CD4-positive, alpha-beta memory T cell (primary cell): Measurements from ENCODE around the gene KRT71. TPM values are rescaled to one million over a fixed set of nuclear protein-coding genes. Genes with fewer than 3 reads are reported as not detected.

ENCODE experiments used
- CTCF ChIA-PET: fragments of 350-600 bp; sonication (Branson Sonifier 250); formaldehyde crosslinking; loops from one replicate; lab custom pipeline; 2021; ENCODE audit warnings: inconsistent platforms; ENCODE audit not compliant: partially characterized antibody; lab: Charles Lee
- POLR2A ChIA-PET: fragments of 350-600 bp; sonication (Branson Sonifier 250); formaldehyde crosslinking; loops from one replicate; lab custom pipeline; 2021; ENCODE audit not compliant: partially characterized antibody; lab: Charles Lee
- DNase-seq, 5 donors: peaks; one replicate each; pipeline versions ENCODE4 v3.0.0 to v3.0.0-alpha.2; 2020 to 2022; ENCODE audit warnings: mixed read lengths in 1 of 5
- H3K27ac ChIP-seq: one replicate; pipeline ENCODE4 v1.7.0; 2013; ENCODE audit warnings: low read depth, low read length
- H3K27me3 ChIP-seq: 2 replicates; pipeline ENCODE4 v1.7.0; 2013; ENCODE audit warnings: mild to moderate bottlenecking, low read length, moderate library complexity; ENCODE audit not compliant: insufficient read depth
- H3K36me3 ChIP-seq: 2 replicates; pipeline ENCODE4 v1.7.0; 2013; ENCODE audit warnings: mild to moderate bottlenecking, low read length, moderate library complexity; ENCODE audit not compliant: insufficient read depth
- H3K4me1 ChIP-seq: 2 replicates; pipeline ENCODE4 v1.7.0; 2013; ENCODE audit warnings: mild to moderate bottlenecking, low read length, moderate library complexity; ENCODE audit not compliant: insufficient read depth
- H3K4me3 ChIP-seq, 2 donors: one replicate each; pipeline ENCODE4 v1.7.0; 2013; ENCODE audit warnings: low read length in 2 of 2, mild to moderate bottlenecking in 1 of 2
- H3K9me3 ChIP-seq, 2 donors: one replicate each; pipeline ENCODE4 v1.7.0; 2013; ENCODE audit warnings: low read length in 2 of 2, control low read depth in 1 of 2; ENCODE audit not compliant: control insufficient read depth in 1 of 2
- H3K27ac Mint-ChIP-seq, 7 donors: one replicate each; pipeline ENCODE4 v1.8.0; 2020 to 2021; ENCODE audit warnings: mixed read lengths in 7 of 7, mild to moderate bottlenecking in 6 of 7, inconsistent platforms in 3 of 7, moderate library complexity in 3 of 7
- H3K27me3 Mint-ChIP-seq, 2 donors: one replicate each; pipeline ENCODE4 v1.8.0; 2020 to 2021; ENCODE audit warnings: mixed read lengths in 2 of 2
- H3K36me3 Mint-ChIP-seq, 2 donors: one replicate each; pipeline ENCODE4 v1.8.0; 2020 to 2021; ENCODE audit warnings: mixed read lengths in 2 of 2, inconsistent platforms in 1 of 2, mild to moderate bottlenecking in 1 of 2
- H3K4me1 Mint-ChIP-seq, 4 donors: one replicate each; pipeline ENCODE4 v1.8.0; 2020 to 2021; ENCODE audit warnings: mixed read lengths in 4 of 4, mild to moderate bottlenecking in 1 of 4
- H3K4me3 Mint-ChIP-seq, 8 donors: one replicate each; pipeline ENCODE4 v1.8.0; 2020 to 2021; ENCODE audit warnings: mixed read lengths in 8 of 8, mild to moderate bottlenecking in 7 of 8, moderate library complexity in 6 of 8, inconsistent platforms in 3 of 8
- H3K9me3 Mint-ChIP-seq, 8 donors: one replicate each; pipeline ENCODE4 v1.8.0; 2020 to 2021; ENCODE audit warnings: mixed read lengths in 8 of 8, mild to moderate bottlenecking in 5 of 8, inconsistent platforms in 3 of 8, moderate library complexity in 1 of 8
- intact Hi-C: fragments of 100-400 bp; cut with micrococcal nuclease; formaldehyde crosslinking; loops from one replicate; pipeline ENCODE4 v1.15.1; 2023
- polyA plus RNA-seq, 2 donors: library from polyadenylated mRNA; unstranded; fragments of 300-500 nt; fragmentation: Illumina TruSeq; gene quantifications; one replicate each; pipeline ENCODE4 v1.2.3, GENCODE V29; 2021
- total RNA-seq, 2 experiments: library from RNA; stranded (reverse); gene quantifications; one replicate each; pipeline ENCODE4 v1.2.3, GENCODE V29; 2021

Gene KRT71
- total and polyA plus RNA-seq, 4 experiments from 2014 or later, result not detected

DNA sequence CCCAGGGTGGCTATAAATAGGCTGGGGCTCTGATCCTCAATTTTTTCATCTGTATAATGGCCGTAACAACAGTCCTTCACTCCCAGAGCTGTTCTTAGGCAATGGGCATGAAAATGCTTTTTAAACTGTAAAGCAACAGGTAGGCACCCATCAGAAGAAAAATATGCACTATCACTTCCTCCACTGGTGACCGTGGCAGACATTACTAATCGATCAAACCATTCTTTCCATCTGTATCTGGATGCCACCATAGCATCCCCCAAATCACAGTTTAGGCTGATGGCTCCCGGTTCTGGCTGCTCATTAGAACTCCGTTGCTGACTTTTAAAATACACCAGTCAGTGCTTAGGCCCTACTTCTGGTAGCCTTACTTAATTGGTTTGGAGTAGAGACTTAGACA lies 11.2 kb downstream of the KRT71 start:
- intact Hi-C loops, result no loop called here

DNA sequence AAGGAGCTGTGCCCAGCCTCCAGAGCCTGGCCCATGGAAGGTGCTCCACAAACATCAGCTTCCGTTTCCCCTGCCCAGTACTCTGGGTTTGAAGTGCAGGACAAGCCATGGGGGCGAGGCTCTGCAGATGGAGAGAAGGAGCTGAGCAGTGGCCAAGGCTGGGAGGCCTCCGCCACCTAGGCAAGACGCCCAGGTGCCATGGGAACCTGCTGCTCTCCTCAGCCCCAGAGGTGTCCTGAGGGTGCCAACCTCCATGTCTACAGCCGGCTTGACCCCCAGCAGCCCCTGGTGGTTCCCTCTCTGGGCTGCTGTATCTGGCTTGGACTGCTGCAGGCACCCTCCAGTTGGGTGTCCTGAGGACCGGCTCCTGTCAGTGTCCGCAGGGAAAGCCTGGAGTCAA lies 12.4 kb downstream of the KRT71 start:
- no peaks in the 10 kb centered on the region for H3K36me3 Mint-ChIP-seq
- Histone ChIP-seq H3K4me1 (no peaks in the 10 kb centered on the region), H3K36me3 (no peaks in the 10 kb centered on the region), H3K27ac (no peak overlapping the region), H3K4me3 (no peak overlapping the region), H3K27me3 (no peaks in the 10 kb centered on the region), H3K9me3 (no peaks in the 10 kb centered on the region)
- H3K4me3 Mint-ChIP-seq, result no peak overlapping the region
- H3K9me3 Mint-ChIP-seq, result no peaks in the 10 kb centered on the region
- POLR2A ChIA-PET, result no interaction called here
- no peaks in the 10 kb centered on the region for H3K4me1 Mint-ChIP-seq
- CTCF ChIA-PET, result no interaction called here
- no peak for DNase-seq
- intact Hi-C loops, result no loop called here
- H3K27ac Mint-ChIP-seq, result no peak overlapping the region
- peaks cover 5 to 6% of the 10 kb centered on the region in 2 donors for H3K27me3 Mint-ChIP-seq

More for the DNA sequence above, 11.2 kb downstream of the KRT71 start:
- ChIA-PET POLR2A (no interaction called here), CTCF (no interaction called here)
- DNase-seq, result no peak
- Mint-ChIP-seq H3K4me1 (no peaks in the 10 kb centered on the region), H3K27ac (peak overlapping the region in 1 of 7 donors; percentile 25), H3K4me3 (no peak overlapping the region), H3K9me3 (no peaks in the 10 kb centered on the region), H3K27me3 (peaks cover 5 to 7% of the 10 kb centered on the region in 2 donors), H3K36me3 (no peaks in the 10 kb centered on the region)
- H3K36me3 ChIP-seq, result no peaks in the 10 kb centered on the region
- no peaks in the 10 kb centered on the region for H3K9me3 ChIP-seq
- H3K4me1 ChIP-seq, result no peaks in the 10 kb centered on the region
- H3K4me3 ChIP-seq, result no peak overlapping the region
- H3K27me3 ChIP-seq, result no peaks in the 10 kb centered on the region
- H3K27ac ChIP-seq, result no peak overlapping the region

GRCh38 chr12:52539821-52540173 lies 13.1 kb downstream of the KRT71 start:
- H3K36me3 ChIP-seq, result no peaks in the 10 kb centered on the region
- Mint-ChIP-seq H3K4me1 (no peaks in the 10 kb centered on the region), H3K27me3 (peaks cover 2 to 3% of the 10 kb centered on the region in 2 donors), H3K27ac (no peak overlapping the region), H3K9me3 (no peaks in the 10 kb centered on the region), H3K36me3 (no peaks in the 10 kb centered on the region), H3K4me3 (no peak overlapping the region)
- no peak overlapping the region for H3K4me3 ChIP-seq
- no peak for DNase-seq
- ChIA-PET CTCF (no interaction called here), POLR2A (no interaction called here)
- no peaks in the 10 kb centered on the region for H3K4me1 ChIP-seq
- intact Hi-C loops, result no loop called here
- no peak overlapping the region for H3K27ac ChIP-seq
- no peaks in the 10 kb centered on the region for H3K9me3 ChIP-seq
- H3K27me3 ChIP-seq, result no peaks in the 10 kb centered on the region

DNA sequence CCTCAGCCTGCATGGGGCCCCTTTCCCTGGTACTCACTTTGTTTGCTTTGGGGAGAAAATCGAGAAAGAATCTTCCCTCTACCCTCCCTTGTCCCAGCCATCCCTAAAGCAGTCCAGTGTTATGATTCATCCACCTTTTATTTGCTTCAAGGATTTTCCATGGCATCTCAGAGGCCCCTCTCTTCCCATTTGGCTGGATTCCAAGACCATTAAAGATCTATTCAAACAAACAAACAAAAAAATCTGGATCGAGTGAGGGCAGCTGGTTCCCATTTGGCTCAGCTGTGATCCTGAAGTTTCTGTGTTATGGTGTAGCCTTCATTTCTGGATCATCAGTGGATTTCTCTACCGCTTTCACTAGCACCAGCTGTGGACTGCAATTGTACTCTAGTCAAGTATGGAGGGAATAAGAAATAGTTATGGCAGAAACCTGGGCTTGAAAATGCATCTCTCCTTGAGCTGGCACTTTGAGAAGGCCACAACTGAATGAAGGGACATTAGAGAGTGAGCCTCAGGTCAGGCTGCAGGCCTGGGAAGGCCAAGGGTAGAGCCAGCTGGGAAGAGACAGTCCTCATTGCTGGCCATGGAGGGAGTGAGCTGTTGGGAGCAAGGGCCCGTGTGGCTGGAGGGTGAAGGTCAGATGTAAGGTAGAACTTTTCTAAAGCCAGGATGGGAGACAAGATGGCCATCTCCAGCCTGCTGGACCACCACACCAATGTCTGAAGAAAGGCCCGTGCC lies 13.7 kb downstream of the KRT71 start:
- CTCF ChIA-PET, result no interaction called here
- Histone ChIP-seq H3K4me3 (no peak overlapping the region), H3K27me3 (no peaks in the 10 kb centered on the region), H3K4me1 (no peaks in the 10 kb centered on the region), H3K9me3 (no peaks in the 10 kb centered on the region), H3K36me3 (no peaks in the 10 kb centered on the region), H3K27ac (no peak overlapping the region)
- Mint-ChIP-seq H3K27ac (no peak overlapping the region), H3K36me3 (no peaks in the 10 kb centered on the region), H3K27me3 (peaks cover 2 to 3% of the 10 kb centered on the region in 2 donors), H3K4me1 (no peaks in the 10 kb centered on the region), H3K9me3 (no peaks in the 10 kb centered on the region), H3K4me3 (no peak overlapping the region)
- POLR2A ChIA-PET, result no interaction called here
- no peak for DNase-seq
- intact Hi-C loops, result no loop called here

- Mint-ChIP-seq H3K27ac (no peak overlapping the region), H3K4me3 (no peak overlapping the region), H3K36me3 (no peaks in the 10 kb centered on the region), H3K27me3 (peaks cover 2 to 8% of the 10 kb centered on the region in 2 donors), H3K4me1 (no peaks in the 10 kb centered on the region), H3K9me3 (no peaks in the 10 kb centered on the region)
- DNase-seq, result no peak
- Histone ChIP-seq H3K36me3 (no peaks in the 10 kb centered on the region), H3K27me3 (no peaks in the 10 kb centered on the region), H3K4me1 (no peaks in the 10 kb centered on the region), H3K4me3 (no peak overlapping the region), H3K27ac (no peak overlapping the region), H3K9me3 (no peaks in the 10 kb centered on the region)
- intact Hi-C loops, result no loop called here
- POLR2A ChIA-PET, result no interaction called here
- CTCF ChIA-PET, result no interaction called here
Measured at GRCh38 chr12:52537101-52537500, 15.8 kb downstream of the KRT71 start.

GRCh38 chr12:52535574-52535973 lies 17.4 kb downstream of the KRT71 start:
- ChIA-PET CTCF (no interaction called here), POLR2A (no interaction called here)
- Histone ChIP-seq H3K4me1 (no peaks in the 10 kb centered on the region), H3K36me3 (no peaks in the 10 kb centered on the region), H3K4me3 (no peak overlapping the region), H3K9me3 (no peaks in the 10 kb centered on the region), H3K27me3 (no peaks in the 10 kb centered on the region), H3K27ac (no peak overlapping the region)
- intact Hi-C loops, result no loop called here
- no peaks in the 10 kb centered on the region for H3K4me1 Mint-ChIP-seq
- H3K27ac Mint-ChIP-seq, result no peak overlapping the region
- no peaks in the 10 kb centered on the region for H3K9me3 Mint-ChIP-seq
- DNase-seq, result no peak
- H3K36me3 Mint-ChIP-seq, result no peaks in the 10 kb centered on the region
- peaks cover 2 to 8% of the 10 kb centered on the region in 2 donors for H3K27me3 Mint-ChIP-seq
- H3K4me3 Mint-ChIP-seq, result no peak overlapping the region

GRCh38 chr12:52534482-52534881 lies 18.5 kb downstream of the KRT71 start:
- intact Hi-C loops, result no loop called here
- DNase-seq, result no peak
- H3K27me3 ChIP-seq, result no peaks in the 10 kb centered on the region
- Mint-ChIP-seq H3K9me3 (no peaks in the 10 kb centered on the region), H3K4me3 (no peak overlapping the region), H3K4me1 (no peaks in the 10 kb centered on the region), H3K27me3 (peaks cover 2 to 11% of the 10 kb centered on the region in 2 donors), H3K27ac (no peak overlapping the region), H3K36me3 (no peaks in the 10 kb centered on the region)
- POLR2A ChIA-PET, result no interaction called here
- H3K36me3 ChIP-seq, result no peaks in the 10 kb centered on the region
- no peak overlapping the region for H3K4me3 ChIP-seq
- no peaks in the 10 kb centered on the region for H3K9me3 ChIP-seq
- H3K4me1 ChIP-seq, result no peaks in the 10 kb centered on the region
- CTCF ChIA-PET, result no interaction called here
- H3K27ac ChIP-seq, result no peak overlapping the region
